Mucosa of descending colon (tissue), 3 donors: Measurements from ENCODE around the gene RAB3D. TPM values are rescaled to one million over a fixed set of nuclear protein-coding genes. Genes with fewer than 3 reads are reported as not detected.

Experiments used
- ATAC-seq: fragments of 200-7000 bp; cut with Tn5 transposase; one replicate; pipeline ENCODE4 v1.9.1; 2020; ENCODE audit warnings: mild to moderate bottlenecking, moderate library complexity
- DNase-seq, 3 donors: peaks; one replicate each; pipeline ENCODE4 v3.0.0-alpha.2; 2020
- H3K36me3 ChIP-seq: fragments of 200-600 bp; one replicate; pipeline ENCODE4 v1.8.0; 2021; ENCODE audit warnings: low read depth, mild to moderate bottlenecking
- H3K4me1 ChIP-seq: fragments of 200-600 bp; one replicate; pipeline ENCODE4 v1.8.0; 2021; ENCODE audit warnings: low read depth, mild to moderate bottlenecking
- H3K4me3 ChIP-seq: fragments of 200-600 bp; one replicate; pipeline ENCODE4 v1.8.0; 2021; ENCODE audit warnings: mild to moderate bottlenecking
- H3K9me3 ChIP-seq: fragments of 200-600 bp; one replicate; pipeline ENCODE4 v1.8.0; 2021; ENCODE audit warnings: mild to moderate bottlenecking
- intact Hi-C, 2 donors: fragments of 100-400 bp; cut with DNase I in 1 of 2; cut with micrococcal nuclease in 1 of 2; formaldehyde crosslinking; loops; one replicate each; pipeline versions ENCODE4 v1.11.0 to v1.11.1; 2022; cut with DNase I, micrococcal nuclease
- total RNA-seq, 3 donors: library from RNA; stranded (reverse); fragmentation: NEBNext Ultra II Directional in 2 of 3; extraction: Animal tissue kit (Norgen Biotek cat#: 25700) in 2 of 3; gene quantifications; one replicate each; pipeline versions ENCODE4 v1.2.1 to v1.2.4, GENCODE V29; 2021 to 2023
- TF ChIP-seq, protein P1 (sequence below): fragments of 200-600 bp; IDR thresholded peaks from one replicate; pipeline ENCODE4 v1.8.0; 2022; ENCODE audit warnings: antibody characterized with exemption, mild to moderate bottlenecking
- donor health status: DM: no; HTN: no; CAD: no; lungs with moderate emphysema.
- donor health status: DM: no; HTN: no; CAD: no.
- donor health status: DM: no; HTN: yes; CAD: no.

The RAB3D gene
- total RNA-seq, 3 donors from 2014 or later = 21.0 to 34.9 (median 33.9) TPM

DNA sequence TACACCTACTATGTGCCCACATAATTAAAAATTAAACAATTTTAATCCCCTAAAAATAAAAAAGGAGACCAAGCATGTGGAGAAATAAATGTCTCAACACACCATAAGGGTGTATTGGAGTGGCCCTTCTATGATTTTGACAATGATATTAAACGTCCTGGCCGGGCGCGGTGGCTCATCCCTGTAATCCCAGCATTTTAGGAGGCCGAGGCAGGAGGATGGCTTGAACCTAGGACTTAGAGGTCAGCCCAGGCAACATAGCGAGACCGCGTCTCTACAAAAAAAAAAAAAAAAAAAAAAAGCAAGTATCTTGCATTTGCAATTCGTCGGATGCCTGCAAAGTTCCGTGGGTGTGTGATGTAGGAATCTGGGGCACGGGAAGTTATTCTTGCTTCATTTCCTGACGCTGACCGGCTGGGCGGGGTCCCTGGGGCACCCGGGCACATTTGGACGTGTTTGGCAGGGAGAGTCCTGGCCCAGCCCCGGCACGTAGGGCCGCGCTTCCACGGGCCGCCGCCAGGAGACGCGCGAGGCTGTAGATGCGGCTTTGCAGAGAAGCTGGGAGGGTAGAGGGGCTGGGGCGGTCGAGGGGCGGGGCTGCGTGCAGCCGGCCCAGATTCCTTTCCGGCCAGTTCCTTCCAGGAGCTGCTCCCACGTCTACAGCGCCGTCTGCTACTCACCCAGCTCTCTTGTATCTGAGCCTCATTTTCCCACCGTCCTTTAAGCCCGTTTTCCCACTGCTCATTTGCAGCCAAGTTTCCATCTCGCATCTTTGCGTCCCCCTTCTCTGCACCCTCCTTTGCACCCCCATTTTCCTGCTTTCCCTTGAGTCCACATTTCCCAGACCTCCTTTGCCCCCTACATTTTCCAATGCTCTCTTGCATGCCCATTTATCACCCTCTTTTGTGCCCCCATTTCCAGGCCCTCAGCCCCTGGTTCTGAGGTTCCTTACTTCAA lies 45.7 kb downstream of the RAB3D start:
- Histone ChIP-seq H3K4me3 (no peak overlapping the region), H3K4me1 (peaks cover 11% of the 10 kb centered on the region), H3K36me3 (no peaks in the 10 kb centered on the region), H3K9me3 (no peaks in the 10 kb centered on the region)
- intact Hi-C loops = loop anchor here in 1 of 2 donors (10.0 kb wide), 1 partner anchor 151 kb away; no protein-coding TSS in a partner anchor
- ATAC-seq (peak; percentile 97), DNase-seq (peak; percentile 94 to 97 (median 96))
- TF ChIP-seq, protein P1, sequence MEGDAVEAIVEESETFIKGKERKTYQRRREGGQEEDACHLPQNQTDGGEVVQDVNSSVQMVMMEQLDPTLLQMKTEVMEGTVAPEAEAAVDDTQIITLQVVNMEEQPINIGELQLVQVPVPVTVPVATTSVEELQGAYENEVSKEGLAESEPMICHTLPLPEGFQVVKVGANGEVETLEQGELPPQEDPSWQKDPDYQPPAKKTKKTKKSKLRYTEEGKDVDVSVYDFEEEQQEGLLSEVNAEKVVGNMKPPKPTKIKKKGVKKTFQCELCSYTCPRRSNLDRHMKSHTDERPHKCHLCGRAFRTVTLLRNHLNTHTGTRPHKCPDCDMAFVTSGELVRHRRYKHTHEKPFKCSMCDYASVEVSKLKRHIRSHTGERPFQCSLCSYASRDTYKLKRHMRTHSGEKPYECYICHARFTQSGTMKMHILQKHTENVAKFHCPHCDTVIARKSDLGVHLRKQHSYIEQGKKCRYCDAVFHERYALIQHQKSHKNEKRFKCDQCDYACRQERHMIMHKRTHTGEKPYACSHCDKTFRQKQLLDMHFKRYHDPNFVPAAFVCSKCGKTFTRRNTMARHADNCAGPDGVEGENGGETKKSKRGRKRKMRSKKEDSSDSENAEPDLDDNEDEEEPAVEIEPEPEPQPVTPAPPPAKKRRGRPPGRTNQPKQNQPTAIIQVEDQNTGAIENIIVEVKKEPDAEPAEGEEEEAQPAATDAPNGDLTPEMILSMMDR = peak; percentile 99

DNA sequence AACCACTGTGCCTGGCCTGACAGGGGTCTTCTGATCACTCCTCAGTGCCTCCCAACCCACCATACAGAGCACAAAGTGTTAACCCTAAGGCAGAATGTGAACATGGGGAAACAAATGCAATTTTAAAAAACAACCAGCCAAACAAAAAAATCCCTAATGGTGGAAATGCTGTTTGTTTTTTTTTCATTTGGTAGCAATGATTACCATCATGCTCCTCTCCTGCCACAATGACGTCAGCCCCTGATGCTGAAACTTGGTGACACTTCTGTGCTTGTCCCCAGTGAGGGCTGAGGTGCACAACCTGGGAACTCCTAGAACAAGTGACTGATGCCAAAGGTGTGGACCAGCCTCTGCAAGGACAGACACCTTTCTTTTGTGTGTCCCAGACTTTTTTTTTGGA lies 47.5 kb downstream of the RAB3D start:
- TF ChIP-seq, protein P1 = no peak
- ATAC-seq = no peak
- intact Hi-C loops = loop anchor here in 1 of 2 donors (10.0 kb wide), 1 partner anchor 153 kb away; no protein-coding TSS in a partner anchor

DNA sequence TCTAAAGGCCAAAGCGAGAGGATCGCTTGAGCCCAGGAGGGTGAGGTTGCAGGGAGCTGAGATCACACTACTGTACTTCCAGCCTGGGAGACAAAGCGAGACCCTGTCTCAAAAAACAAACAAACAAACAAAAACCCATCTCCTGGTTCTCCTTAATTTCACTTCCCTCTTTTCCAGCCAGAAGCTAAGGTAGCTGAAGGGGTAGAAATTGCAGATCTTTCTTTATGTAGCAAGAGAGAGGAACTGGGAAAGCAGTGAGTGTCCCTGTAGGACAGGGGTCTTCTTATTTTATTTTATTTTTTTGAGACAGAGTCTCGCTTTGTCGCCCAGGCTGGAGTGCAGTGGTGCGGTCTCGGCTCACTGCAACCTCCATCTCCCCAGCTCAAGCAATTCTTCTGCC lies 48.0 kb downstream of the RAB3D start:
- TF ChIP-seq, protein P1 = no peak
- Histone ChIP-seq H3K4me1 (peaks cover 6% of the 10 kb centered on the region), H3K36me3 (no peaks in the 10 kb centered on the region), H3K4me3 (no peak overlapping the region), H3K9me3 (no peaks in the 10 kb centered on the region)
- ATAC-seq (no peak), DNase-seq (no peak)
- intact Hi-C loops = loop anchor here in 1 of 2 donors (10.0 kb wide), 1 partner anchor 153 kb away; no protein-coding TSS in a partner anchor

More for the DNA sequence above, 47.5 kb downstream of the RAB3D start:
- Histone ChIP-seq H3K36me3 (no peaks in the 10 kb centered on the region), H3K4me1 (peaks cover 7% of the 10 kb centered on the region), H3K4me3 (no peak overlapping the region), H3K9me3 (no peaks in the 10 kb centered on the region)
- DNase-seq = no peak

DNA sequence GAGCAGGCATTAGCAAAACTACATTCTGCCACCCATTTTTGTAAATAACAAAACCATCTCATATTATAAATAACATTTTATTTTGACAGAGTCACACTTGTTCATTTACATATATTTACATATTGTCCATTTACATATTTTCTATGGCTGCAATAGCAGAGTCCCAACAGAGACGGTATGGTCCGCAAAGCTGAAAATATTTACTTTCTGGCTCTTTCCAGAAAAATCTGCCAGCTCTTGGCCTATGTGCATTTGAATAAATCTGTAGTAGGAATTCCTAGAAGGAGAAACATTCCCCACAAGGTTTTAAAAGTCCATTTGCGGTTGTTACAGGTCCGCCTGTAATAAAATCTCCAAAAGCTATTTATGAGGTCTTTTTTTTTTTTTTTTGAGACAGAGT lies 49.2 kb downstream of the RAB3D start:
- no peak overlapping the region for H3K4me3 ChIP-seq
- peaks cover 6% of the 10 kb centered on the region for H3K4me1 ChIP-seq
- DNase-seq (no peak), ATAC-seq (no peak)
- TF ChIP-seq, protein P1 = no peak
- H3K9me3 ChIP-seq = no peaks in the 10 kb centered on the region
- H3K36me3 ChIP-seq = no peaks in the 10 kb centered on the region
- intact Hi-C loops = loop anchor here in 1 of 2 donors (10.0 kb wide), 1 partner anchor 155 kb away; no protein-coding TSS in a partner anchor

- no peak overlapping the region for H3K4me3 ChIP-seq
- TF ChIP-seq, protein P1 = no peak
- H3K36me3 ChIP-seq = no peaks in the 10 kb centered on the region
- no peaks in the 10 kb centered on the region for H3K9me3 ChIP-seq
- no peaks in the 10 kb centered on the region for H3K4me1 ChIP-seq
- DNase-seq = no peak
- no peak for ATAC-seq
- intact Hi-C loops = no loop called here
Observed at GRCh38 chr19:11288349-11288748, 51.1 kb downstream of the RAB3D start.
